ENCODE measurements around the gene TUBGCP2.

TUBGCP2 gene

GRCh38 chr10:133313192-133313591 lies 4.5 kb upstream of the TUBGCP2 start:
- H3K9me3 Mint-ChIP-seq = no peaks in the 10 kb centered on the region
- peaks cover 16% of the 10 kb centered on the region for H3K36me3 Mint-ChIP-seq (ENCODE audit: low read depth)
- H3K4me1 Mint-ChIP-seq = peaks cover 9% of the 10 kb centered on the region
- H3K27ac Mint-ChIP-seq = no peak overlapping the region
- H3K27me3 Mint-ChIP-seq (ENCODE audit: low read depth, poor library complexity) = peaks cover 3% of the 10 kb centered on the region
- no peak for DNase-seq
- no peak for TF ChIP-seq CTCF (IDR thresholded peaks at IDR 0.05)
- H3K4me3 Mint-ChIP-seq = no peak overlapping the region

- no peak for DNase-seq
- no peak for TF ChIP-seq CTCF (IDR thresholded peaks at IDR 0.05)
- H3K27me3 Mint-ChIP-seq (ENCODE audit: low read depth, poor library complexity) = peaks cover 3% of the 10 kb centered on the region
- no peak overlapping the region for H3K27ac Mint-ChIP-seq
- peaks cover 16% of the 10 kb centered on the region for H3K36me3 Mint-ChIP-seq (ENCODE audit: low read depth)
- H3K4me1 Mint-ChIP-seq = peaks cover 13% of the 10 kb centered on the region
- H3K9me3 Mint-ChIP-seq = no peaks in the 10 kb centered on the region
- no peak overlapping the region for H3K4me3 Mint-ChIP-seq
These were observed 4.1 kb upstream of the TUBGCP2 start for GRCh38 chr10:133312769-133313145.

- peaks cover 3% of the 10 kb centered on the region for H3K27me3 Mint-ChIP-seq (ENCODE audit: low read depth, poor library complexity)
- DNase-seq = no peak
These were observed 3.5 kb upstream of the TUBGCP2 start for GRCh38 chr10:133312016-133312768.

GRCh38 chr10:133311570-133311969 lies 2.9 kb upstream of the TUBGCP2 start:
- Mint-ChIP-seq H3K4me3 (no peak overlapping the region), H3K9me3 (no peaks in the 10 kb centered on the region), H3K4me1 (peaks cover 24% of the 10 kb centered on the region), H3K27me3 (ENCODE audit: low read depth, poor library complexity) (peaks cover 3% of the 10 kb centered on the region), H3K27ac (no peak overlapping the region), H3K36me3 (ENCODE audit: low read depth) (peaks cover 16% of the 10 kb centered on the region)
- DNase-seq = no peak
- no peak for TF ChIP-seq CTCF (IDR thresholded peaks at IDR 0.05)

More at GRCh38 chr10:133312016-133312768, 3.5 kb upstream of the TUBGCP2 start:
- H3K4me1 Mint-ChIP-seq = peaks cover 19% of the 10 kb centered on the region
- no peaks in the 10 kb centered on the region for H3K9me3 Mint-ChIP-seq
- H3K27ac Mint-ChIP-seq = no peak overlapping the region
- H3K4me3 Mint-ChIP-seq = no peak overlapping the region
- TF ChIP-seq CTCF (IDR thresholded peaks at IDR 0.05) = no peak
- H3K36me3 Mint-ChIP-seq (ENCODE audit: low read depth) = peaks cover 16% of the 10 kb centered on the region

GRCh38 chr10:133310789-133311188 lies 2.1 kb upstream of the TUBGCP2 start:
- Mint-ChIP-seq H3K4me3 (no peak overlapping the region), H3K4me1 (peaks cover 31% of the 10 kb centered on the region), H3K36me3 (ENCODE audit: low read depth) (peaks cover 16% of the 10 kb centered on the region), H3K27ac (no peak overlapping the region), H3K27me3 (ENCODE audit: low read depth, poor library complexity) (peaks cover 3% of the 10 kb centered on the region), H3K9me3 (no peaks in the 10 kb centered on the region)
- no peak for DNase-seq
- no peak for TF ChIP-seq CTCF (IDR thresholded peaks at IDR 0.05)

GRCh38 chr10:133310399-133310755 lies 1.7 kb upstream of the TUBGCP2 start:
- H3K9me3 Mint-ChIP-seq = no peaks in the 10 kb centered on the region
- no peak for DNase-seq
- H3K27ac Mint-ChIP-seq = no peak overlapping the region
- peaks cover 3% of the 10 kb centered on the region for H3K27me3 Mint-ChIP-seq (ENCODE audit: low read depth, poor library complexity)
- TF ChIP-seq CTCF (IDR thresholded peaks at IDR 0.05) = no peak
- H3K4me1 Mint-ChIP-seq = peaks cover 35% of the 10 kb centered on the region
- H3K36me3 Mint-ChIP-seq (ENCODE audit: low read depth) = peaks cover 19% of the 10 kb centered on the region
- no peak overlapping the region for H3K4me3 Mint-ChIP-seq
